M059J (cell line): ENCODE results near the gene ABCG2. TPM values are rescaled to one million over a fixed set of nuclear protein-coding genes. Genes with fewer than 3 reads are reported as not detected.
"Not testable (repeated sequence)": the region's sequence is repeated elsewhere in the genome, so short reads cannot be mapped to it uniquely, and the experiment has no call there.

ENCODE experiments used
- DNase-seq: peaks from one replicate; pipeline ENCODE4 v3.0.0-alpha.2; 2012; ENCODE audit warnings: low read depth
- total RNA-seq: library from RNA; depleted of rRNA; stranded (reverse); fragments of >200 nt; shearing (Covaris generic); gene quantifications from 2 replicates; pipeline ENCODE4 v1.2.3, GENCODE V29; 2014

ABCG2 gene
- total RNA-seq, 1 experiment from 2014 or later = 14.7 TPM

DNA sequence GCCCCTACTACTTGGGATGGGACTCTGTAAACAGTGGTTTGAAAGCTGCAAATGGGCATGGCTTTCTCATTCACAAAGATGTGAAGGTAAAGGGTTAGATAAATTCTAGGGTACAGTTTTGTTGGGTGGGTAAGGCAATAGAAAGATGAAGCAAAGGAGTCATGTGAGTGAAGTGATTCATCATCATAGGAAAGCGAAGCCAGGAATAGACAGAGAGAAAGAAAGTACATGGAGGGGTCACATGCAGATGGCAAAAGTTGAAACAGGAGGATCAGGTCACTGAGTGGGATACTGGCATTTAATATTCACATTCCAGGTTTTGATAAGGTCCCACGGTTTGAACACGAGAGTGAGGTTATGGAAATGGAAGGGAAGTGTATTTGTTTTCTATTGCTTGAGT is 8.2 kb upstream of the ABCG2 start:
- no peak for DNase-seq

DNA sequence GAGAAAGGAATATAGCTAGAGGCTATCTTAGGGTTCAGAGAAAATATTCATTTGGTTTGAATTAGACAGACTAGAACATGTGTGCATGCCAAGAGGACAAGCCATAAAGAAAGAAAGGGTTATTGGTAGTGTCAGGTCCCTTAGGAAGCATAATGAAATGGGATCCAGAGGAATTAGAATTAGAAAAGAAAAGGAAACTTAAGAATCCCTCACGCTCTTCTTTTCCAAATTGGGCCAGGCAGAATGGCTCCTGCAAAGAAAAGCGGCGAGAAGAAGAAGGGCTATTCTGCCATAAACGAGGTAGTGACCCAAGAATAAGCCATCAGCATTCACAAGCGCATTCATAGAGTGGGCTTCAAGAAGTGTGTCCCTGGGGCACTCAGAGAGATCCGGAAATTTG is 4.9 kb upstream of the ABCG2 start:
- DNase-seq = no peak

DNA sequence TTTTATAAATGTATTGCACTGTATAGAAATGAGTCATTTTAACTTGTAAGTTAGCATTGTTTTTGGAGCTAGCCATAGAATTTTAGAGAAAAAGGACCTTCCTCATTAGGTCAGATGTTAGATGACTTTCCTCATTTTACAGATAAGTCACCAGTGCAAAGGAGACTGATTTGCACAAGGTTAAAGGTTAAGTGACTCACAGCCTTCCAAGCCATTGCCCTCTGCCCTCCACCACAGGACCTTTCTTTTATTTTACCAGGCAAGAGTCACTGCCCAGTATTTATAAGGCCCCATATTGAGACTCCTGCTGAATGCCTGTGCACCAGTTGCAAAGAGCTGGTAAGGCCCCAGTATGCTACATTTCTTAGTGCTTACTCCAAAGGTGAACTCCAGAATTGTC is 4.2 kb upstream of the ABCG2 start:
- peak; percentile 42 for DNase-seq

DNA sequence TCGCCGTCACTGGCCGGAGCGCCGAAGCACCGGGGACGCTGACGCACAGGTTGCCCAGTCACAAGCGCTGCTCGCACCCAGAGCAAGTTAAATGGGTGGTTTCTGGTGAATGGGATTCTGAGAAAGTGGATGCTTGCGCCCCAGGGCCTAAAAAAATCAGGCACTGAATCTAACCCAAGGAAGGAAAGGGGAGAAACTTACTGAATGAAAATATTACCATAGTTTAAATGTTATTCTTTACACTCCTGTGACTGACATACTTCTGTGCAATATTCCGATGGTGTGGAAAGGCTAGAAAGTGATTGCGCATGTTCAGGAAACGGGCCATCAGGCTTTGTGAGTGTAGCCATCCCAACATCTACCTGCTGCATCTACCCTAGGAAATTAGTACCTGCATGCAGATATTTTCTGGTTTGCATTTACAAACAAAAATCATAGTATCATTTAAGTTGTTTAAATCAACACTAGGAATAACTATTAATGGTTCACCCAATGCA is 838 bp upstream of the ABCG2 start:
- peak; percentile 49 for DNase-seq

DNA sequence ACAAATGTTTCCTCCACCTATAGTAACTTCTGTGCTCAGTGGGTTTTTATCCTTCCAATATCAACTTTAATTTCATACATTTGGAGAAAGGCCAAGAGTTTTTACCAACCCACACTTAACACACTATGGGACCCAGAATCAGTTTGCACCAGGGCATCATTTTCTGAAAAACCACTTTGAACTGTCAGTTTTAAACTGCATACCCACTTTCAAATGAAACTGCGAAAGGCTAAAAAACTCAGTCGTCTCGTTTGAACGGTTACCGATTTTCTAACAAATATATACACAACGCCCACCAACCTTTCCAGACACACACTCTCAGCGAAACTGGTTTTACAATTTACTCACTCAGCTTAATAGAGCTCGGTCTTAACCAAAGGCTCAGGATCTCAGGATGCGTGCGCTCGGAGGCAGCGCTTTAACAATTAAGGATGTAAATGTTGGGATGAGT is 376 bp downstream of the ABCG2 start:
- peak; percentile 77 for DNase-seq

DNA sequence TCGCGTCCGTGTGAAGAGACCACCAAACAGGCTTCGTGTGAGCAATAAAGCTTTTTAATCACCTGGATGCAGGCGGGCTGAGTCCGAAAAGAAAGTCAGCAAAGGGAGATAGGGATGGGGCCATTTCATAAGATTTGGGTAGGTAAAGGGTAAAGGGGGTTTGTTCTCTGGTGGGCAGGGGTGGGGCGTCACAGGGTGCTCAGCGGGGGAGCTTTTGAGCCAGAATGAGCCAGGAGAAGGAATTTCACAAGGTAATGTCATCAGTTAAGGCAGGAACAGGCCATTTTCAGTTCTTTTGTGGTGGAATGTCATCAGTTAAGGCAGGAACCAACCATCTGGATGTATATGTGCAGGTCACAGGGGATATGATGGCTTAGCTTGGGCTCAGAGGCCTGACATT is 6.1 kb downstream of the ABCG2 start:
- DNase-seq = not testable (repeated sequence)

DNA sequence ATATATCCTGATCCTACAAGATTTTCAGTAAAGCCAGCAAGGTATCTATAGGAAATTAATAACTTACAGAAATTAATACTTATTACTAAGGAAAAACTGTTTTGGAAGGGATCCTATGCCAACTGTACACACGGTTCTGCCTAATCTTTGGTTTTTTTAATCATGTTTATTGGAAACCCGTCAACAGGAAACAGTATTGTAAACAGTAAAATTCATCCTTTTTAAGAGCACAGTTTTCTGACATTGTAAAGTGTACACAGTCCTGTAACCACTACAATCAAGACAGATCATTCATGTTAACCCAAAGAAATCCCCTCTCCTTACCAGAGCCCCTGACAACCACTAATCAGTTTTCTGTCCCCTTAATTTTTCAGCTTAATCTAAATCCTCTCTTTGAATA is 9.9 kb downstream of the ABCG2 start:
- no peak for DNase-seq

DNA sequence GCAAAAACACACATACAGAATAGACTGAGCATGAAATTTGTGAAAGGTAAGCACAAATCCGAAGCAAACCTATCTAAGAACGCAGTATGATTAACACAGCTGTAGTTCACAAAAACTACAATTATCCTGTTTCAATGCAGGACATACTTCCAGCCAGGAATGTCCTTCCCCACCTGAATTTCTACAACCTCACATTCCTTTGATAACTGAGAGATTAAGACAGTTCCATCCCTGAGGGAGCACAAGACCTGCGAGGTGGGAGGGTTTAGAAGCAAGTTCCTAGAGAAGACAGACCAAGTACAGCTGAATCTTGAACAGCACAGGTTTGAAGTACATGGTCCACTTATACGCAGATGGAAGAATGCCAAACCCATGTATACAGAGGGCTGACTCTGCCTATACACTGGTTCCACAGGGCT is 10.6 kb downstream of the ABCG2 start:
- DNase-seq = no peak

DNA sequence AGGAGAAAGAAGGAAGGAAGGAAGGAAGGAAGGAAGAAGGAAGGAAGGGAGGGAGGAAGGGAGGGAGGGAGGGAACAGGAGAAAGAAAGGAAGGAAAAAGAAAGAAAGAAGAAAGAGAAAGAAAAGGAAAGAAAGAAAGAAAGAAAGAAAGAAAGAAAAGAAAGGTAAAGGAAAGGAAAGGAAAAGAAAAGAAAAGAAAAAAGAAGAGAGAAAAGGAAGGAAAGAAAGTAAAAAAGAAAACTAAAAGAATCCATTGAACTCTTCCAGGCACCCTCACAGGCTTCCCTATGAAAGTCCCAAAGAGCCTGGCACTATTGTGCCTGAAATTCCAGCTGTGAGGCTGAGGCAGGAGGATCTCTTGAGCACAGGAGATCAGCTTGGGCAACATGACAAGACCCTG is 11.5 kb downstream of the ABCG2 start:
- no peak for DNase-seq

DNA sequence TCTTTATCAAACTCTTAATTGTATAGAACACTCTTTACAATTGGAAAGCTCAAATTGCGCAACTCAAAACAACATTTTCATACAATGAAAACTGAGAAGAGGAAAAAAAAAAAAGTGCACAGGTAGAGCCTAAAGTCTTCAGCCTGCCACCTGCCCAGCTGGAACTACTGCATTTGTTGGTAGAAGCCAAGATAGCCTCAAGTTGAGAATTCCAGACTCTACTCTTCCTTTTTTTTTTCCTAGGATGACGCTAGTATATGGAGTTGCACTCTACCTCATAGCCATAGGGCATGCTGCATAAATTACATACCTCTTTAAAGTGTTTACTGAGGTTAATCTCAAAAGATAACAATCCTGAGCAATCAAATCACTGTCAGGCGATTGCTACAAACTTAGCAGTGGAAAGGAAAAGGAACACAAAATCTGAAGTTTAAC is 13.6 kb downstream of the ABCG2 start:
- peak; percentile 71 for DNase-seq

DNA sequence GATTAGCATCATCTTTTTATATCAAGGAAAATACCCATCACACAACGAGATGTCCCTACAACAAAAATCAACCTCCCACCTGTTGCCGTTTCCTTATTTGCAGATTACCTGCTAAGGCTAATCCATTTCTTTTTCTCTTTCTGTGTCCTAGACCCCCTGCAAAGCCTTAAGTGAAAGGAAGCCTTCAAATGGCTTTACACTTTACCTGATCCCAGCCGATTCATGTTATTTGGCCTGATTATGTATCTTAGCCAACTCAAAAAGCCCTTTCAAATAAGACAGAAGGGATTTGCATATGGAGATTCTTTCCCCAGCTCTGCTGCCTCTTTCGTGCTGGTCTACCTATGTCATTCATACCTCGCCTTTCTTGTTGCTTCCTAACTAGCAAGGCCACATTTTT is 14.4 kb downstream of the ABCG2 start:
- no peak for DNase-seq

DNA sequence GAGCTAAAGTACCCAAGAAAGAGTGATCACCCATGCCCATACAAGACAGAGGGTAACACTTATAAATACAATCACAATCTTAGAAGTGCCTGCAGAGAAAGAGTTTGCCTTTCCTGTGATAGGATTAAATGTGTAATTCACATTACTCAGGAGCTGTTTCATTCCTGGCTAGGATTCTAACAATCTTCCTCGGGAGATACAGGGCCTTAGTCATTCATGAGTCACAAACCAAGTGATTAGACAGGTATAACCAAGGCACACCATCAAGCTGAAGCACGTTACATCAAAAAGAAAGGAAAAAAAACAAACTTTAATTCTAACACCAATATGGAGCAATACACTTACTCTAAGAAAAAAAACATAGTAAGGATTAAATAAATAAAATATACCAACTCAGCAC is 14.9 kb downstream of the ABCG2 start:
- DNase-seq = peak; percentile 92

DNA sequence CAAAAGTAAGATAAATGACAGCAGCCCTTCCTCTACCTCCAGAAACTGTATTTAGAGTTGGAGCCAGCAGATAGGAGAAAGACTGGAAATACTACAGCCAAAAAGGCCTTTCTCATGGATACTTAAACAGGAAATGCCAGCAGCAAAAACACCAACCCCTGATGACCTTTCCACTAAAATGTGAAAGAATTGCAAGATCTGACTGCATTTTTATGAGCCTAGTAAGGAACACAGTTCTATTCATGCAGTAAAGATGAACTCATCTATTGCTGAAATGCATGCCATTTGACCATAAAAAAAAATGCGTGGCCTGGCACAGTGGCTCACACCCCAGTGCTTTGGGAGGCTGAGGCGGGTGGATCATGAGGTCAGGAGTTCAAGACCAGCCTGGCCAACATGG is 19.9 kb downstream of the ABCG2 start:
- peak; percentile 93 for DNase-seq

DNA sequence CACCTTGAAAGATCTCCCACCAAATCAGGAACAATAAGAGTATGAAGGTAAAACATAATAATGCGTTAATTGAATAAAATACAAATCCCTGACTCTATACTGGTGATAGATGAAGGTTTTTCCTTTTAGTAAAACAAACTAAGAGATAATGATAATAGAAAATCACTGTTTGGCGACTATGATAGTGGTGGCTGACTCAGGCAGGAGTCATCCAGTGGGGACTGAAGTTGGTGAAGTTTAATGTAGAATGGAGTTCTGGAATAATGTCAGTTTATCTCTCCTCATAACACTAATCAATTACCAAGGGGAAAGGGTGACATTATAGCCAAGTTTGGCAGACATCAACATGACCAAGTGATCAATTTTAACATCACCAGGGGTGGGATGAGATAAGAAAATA is 21.3 kb downstream of the ABCG2 start:
- DNase-seq = peak; percentile 51

DNA sequence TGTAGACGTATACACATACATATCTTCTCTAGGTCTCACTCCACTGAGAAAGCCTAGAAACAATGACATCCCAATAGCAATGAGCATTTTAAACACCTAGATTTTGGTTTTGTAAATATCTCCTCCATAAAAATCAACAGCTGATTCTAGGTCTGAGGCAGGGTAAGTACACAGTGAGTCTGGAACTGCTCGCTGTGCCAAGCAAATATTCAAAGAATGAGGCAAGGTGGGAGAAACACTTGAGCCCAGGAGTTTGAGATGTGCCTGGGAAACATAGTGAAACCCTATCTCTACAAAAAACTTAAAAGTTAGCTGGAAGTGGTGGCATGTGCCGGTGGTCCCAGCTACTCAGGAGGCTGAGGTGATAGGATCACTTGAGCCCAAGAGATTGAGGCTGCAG is 22.2 kb downstream of the ABCG2 start:
- no peak for DNase-seq

DNA sequence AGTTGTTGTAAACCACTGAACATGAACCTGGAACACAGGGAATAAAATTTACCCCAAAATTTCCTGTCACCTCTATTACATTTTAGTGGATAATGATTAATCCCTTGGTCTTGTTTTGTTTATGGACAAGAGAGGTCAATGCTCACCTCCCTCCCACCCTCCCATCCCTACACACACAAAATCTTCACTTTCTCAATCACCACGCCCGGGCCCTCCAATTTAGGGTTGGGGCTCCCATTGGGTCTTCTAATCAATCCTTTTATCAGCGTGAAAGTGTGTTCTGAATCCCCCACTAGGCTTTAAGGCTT is 23.1 kb downstream of the ABCG2 start:
- DNase-seq = no peak

DNA sequence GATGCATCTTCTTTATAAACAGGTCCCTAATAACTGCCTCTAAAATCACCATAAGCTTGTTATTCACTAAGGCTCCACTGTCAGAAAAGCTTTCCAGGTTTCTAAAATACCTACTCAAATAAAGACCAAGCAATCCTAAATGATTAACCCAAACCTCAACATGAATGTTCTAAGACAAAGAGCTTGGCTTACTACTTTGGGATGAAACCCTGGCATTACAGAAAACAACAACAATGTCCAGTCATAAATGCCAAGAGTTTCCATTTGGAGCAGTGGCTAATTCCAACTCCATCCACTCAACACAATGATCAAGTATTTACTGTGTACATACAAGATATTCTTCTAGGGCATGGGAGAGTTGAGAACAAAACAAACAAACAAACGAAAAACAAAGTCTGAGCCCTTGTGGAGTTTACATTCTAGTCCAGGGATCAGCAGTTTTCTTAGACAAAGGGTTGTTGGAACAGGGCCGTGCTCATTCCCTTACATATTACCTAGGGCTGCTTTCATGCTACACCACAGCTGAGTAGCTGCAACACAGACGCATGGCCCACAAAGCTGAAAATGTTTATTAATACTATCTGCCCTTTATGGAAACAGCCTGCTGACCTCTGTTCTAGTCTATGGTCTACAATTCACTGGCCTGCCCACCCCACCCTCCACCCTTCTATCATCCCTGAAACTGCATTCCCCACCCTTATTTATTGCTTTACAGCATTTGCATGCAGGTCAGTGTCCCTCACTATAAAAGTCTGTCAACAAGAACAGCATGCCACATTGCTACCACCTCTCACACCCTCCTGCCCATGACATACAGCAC is 23.7 kb downstream of the ABCG2 start:
- DNase-seq = no peak

DNA sequence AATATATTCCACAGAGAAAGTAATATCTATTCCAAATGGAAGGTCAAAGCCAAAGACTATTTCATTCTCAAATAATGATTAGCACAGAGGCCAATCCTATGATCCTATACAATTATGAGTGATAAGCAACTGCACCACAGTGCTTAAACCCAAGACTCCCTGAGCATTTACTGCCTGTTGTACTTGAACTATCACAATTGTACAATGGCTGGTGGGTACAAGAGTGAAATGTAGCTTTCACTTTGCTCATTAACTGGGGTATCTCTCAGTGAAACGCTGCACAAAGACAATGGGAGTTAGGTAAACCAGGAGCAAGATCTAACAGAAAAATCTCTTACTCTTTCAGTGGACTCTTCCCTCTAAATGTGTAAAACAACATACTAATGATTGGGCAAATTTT is 24.3 kb downstream of the ABCG2 start:
- DNase-seq = no peak

DNA sequence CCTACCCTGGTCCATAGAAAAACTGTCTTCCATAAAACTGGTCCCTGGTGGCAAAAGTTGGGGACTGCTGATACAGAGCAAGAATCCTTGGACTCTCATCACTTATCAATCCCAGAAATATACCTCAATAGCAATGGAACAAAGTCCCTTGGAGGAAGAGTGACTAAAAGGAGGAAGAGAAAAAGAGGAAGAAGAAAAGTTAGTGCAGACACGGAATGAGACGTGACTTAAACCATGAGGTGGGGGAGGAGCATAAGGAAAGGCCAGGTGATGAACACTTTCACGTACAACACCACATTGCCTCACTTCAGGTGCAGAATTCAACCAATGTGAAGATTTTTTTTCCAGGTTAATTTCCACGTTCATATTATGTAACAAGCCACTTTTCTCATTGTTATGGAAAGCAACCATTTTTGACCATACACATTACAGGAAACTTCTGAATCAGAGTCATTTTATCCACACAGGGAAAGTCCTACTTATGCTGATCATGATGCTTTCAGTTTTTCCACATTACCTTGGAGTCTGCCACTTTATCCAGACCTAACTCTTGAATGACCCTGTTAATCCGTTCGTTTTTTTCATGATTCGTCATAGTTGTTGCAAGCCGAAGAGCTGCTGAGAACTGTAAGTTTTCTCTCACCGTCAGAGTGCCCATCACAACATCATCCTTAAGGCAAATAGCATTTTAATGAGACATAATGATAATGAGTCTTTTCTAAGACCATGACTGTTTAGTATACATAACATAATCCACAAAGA is 27.7 kb downstream of the ABCG2 start:
- DNase-seq = no peak

DNA sequence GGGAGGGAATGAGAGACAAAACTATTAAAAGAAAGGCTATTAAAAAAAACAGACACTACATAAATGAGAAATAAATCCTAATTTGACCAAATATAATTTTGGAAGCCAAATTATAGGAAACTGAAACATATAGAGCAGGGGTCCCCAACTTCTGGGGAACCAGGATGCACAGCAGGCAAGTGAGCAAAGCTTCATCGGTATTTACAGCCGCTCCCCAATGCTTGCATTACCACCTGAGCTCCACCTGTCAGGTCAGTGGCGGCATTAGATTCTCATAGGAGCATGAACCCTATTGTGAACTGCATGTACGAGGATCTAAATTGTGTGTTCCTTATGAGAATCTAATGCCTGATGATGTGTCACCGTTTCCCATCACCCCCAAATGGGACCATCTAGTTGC is 28.4 kb downstream of the ABCG2 start:
- no peak for DNase-seq

DNA sequence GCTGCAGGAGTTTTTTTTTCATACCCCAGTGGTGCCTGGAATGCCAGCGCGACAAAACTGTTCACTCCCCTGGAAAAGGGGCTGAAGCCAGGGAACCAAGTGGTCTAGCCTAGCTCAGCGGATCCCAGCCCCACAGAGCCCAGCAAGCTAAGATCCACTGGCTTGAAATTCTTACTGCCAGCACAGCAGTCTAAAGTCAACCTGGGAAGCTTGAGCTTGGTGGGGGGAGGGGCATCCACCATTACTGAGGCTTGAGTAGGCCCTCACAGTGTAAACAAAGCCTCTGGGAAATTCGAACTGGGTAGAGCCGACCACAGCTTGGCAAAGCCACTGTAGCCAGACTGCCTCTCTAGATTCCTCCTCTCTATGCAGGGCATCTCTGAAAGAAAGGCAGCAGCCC is 36.2 kb downstream of the ABCG2 start:
- DNase-seq = not testable (repeated sequence)

DNA sequence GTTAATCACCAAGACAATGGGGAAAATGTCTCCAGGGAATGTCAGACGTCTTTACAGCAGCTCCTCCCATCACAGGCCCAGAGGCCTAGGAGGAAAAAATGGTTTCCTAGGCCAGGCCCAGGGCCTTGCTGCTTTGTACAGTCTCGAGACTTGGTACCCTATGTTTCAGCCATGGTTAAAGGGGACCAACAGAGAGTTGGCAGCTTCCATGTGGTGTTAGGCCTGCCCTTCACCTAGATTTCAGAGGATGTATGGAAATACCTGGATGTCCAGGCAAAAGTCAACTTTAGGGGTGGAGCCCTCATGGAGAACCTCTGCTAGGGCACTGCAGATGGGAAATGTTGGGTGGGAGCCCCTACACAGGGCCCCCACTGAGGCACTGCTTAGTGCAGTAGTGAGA is 38.5 kb downstream of the ABCG2 start:
- DNase-seq = no peak

DNA sequence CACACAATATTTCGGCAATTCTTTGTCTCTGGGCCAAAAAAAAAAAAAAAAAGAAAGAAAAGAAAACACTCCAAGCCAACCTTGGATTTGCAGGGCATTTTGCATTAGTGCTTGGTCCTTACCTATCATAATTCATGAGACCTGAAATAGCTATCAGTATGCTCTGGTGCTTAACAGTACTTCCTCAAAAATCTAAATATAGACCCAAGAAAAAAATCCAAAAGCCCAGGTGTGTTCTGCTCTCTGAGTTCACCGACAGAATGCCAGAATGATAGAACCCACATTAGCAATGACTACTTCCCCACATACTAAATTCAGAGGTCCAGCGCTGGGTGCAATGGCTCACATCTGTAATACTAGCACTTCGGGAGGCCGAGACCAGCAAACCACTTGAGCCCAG is 42.9 kb downstream of the ABCG2 start:
- no peak for DNase-seq
